Muscle of back (tissue), 13 donors: Measurements from ENCODE around the gene PLEKHG3. TPM values are rescaled to one million over a fixed set of nuclear protein-coding genes. Genes with fewer than 3 reads are reported as not detected.
"Not testable (repeated sequence)": the region's sequence is repeated elsewhere in the genome, so short reads cannot be mapped to it uniquely, and the experiment has no call there.

Experiments
- DNase-seq, 3 donors: peaks; one replicate each; pipeline versions ENCODE4 v3.0.0 to v3.0.0-alpha.2; 2013
- long read RNA-seq, 9 donors: transcript quantifications; one replicate each; lab custom pipeline, GENCODE V29; 2026
- polyA plus RNA-seq, 10 donors: library from polyadenylated mRNA; unstranded; fragments of 120-200 nt; gene quantifications; one replicate each; pipeline ENCODE4 v1.2.1, GENCODE V29; 2013; ENCODE audit not compliant: insufficient read length in 10 of 10

The PLEKHG3 gene
- 10 to 100 TPM; 17.4 to 34.5 (median 22.6) TPM for polyA plus RNA-seq
- long read RNA-seq, donor 1, partial matches to known transcripts = 66 of 84 reads
- long read RNA-seq, donor 1, other reads (novel, unspliced or antisense) = 18 of 84 reads
- long read RNA-seq, donor 2 = 0 reads
- long read RNA-seq, donor 3 = 0 reads
- long read RNA-seq, donor 4, partial matches to known transcripts = 6 of 6 reads
- long read RNA-seq, donor 4, other reads (novel, unspliced or antisense) = 0 of 6 reads
- long read RNA-seq, donor 5, partial matches to known transcripts = 10 of 11 reads
- long read RNA-seq, donor 5, other reads (novel, unspliced or antisense) = 0 of 11 reads
- long read RNA-seq, donor 6, partial matches to known transcripts = 23 of 23 reads
- long read RNA-seq, donor 6, other reads (novel, unspliced or antisense) = 0 of 23 reads
- long read RNA-seq, donor 7, partial matches to known transcripts = 0 of 2 reads
- long read RNA-seq, donor 7, other reads (novel, unspliced or antisense) = 0 of 2 reads
- long read RNA-seq, donor 8, partial matches to known transcripts = 0 of 6 reads
- long read RNA-seq, donor 8, other reads (novel, unspliced or antisense) = 6 of 6 reads
- long read RNA-seq, donor 9 = 0 reads

- DNase-seq = peak; percentile 69 to 92 (median 74)
Observed at GRCh38 chr14:64704143-64704742, at the start of gene PLEKHG3. Gene PLEKHG3, plus strand, starts transcription at chr14:64704424. Its CDS starts 23,208 bp downstream, at chr14:64727632.

GRCh38 chr14:64654901-64655300 lies 49.3 kb upstream of the PLEKHG3 start:
- no peak for DNase-seq

DNA sequence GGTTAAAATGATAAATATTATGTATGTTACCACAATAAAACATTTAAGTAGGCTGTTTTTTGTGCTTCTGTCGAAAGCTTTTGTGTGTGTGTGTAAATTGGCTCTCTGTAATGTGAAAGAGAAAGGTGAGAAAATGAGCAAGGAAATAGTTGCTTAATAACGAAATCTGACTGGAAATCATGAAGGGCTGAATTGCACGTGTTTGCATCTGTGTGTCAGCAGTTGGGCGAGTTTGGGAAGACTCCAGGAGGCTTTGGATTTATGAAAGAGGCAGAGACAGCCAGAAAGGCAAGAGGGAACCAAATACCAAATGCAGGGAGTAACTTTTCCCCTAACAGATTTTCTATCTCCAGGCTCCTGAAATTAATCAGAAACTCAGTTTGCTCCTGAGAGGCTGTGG lies 47.2 kb upstream of the PLEKHG3 start:
- peak in 2 of 3 donors; percentile 48 to 82 for DNase-seq

GRCh38 chr14:64658201-64658600 lies 46.0 kb upstream of the PLEKHG3 start:
- DNase-seq = no peak

DNA sequence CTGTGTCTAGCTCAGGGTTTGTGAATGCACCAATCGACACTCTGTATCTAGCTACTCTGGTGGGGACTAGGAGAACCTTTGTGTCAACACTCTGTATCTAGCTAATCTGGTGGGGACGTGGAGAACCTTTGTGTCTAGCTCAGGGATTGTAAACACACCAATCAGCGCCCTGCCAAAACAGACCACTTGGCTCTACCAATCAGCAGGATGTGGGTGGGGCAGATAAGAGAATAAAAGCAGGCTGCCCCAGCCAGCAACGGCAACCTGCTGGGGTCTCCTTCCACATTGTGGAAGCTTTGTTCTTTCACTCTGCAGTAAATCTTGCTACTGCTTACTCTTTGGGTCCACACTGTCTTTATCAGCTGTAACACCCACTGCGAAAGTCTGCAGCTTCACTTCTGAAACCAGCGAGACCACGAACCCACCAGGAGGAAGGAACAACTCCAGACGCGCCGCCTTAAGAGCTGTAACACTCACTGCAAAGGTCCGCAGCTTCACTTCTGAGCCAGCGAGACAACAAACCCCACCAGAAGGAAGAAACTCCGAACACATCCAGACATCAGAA lies 45.4 kb upstream of the PLEKHG3 start:
- not testable (repeated sequence) for DNase-seq

DNA sequence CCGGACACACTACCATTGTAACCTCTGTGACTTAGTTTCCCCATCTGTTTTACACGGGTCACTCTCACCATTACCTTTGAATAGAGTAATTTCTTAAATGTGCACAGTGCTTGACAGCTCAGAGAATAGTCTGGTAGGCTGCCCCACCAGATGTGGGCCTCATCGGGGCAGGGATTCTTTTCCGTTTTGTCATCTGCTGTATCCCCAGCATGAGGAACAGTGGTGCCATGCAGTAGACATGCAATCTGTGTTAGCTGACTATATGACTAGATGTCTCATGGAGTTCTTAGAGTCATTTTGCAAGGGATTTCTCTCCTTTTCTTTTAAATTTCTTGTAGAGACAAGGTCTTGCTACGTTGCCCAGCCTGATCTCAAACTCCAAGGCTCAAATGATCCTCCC lies 44.9 kb upstream of the PLEKHG3 start:
- DNase-seq = no peak

GRCh38 chr14:64663174-64663573 lies 41.0 kb upstream of the PLEKHG3 start:
- no peak for DNase-seq

DNA sequence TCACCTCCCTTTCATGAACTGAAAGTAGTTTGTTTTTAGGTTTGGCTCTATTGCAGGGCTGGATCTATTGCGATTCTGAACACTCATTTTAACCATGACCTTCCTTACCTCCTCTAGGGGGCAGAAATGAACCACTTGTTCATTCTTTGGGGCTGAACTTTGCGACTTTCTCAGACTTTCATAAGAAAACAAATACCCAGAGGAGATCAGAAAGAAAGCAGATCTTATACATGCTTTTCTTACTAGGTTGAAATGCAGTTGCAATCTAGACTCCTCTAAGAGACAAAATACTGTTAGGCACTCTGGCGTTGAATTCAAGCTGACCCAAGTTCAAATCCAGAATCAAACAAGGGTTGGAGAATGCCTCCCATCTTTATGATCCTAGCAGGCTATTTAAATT lies 32.6 kb upstream of the PLEKHG3 start:
- peak; percentile 67 to 83 (median 75) for DNase-seq

GRCh38 chr14:64673316-64673715 lies 30.9 kb upstream of the PLEKHG3 start:
- no peak for DNase-seq

DNA sequence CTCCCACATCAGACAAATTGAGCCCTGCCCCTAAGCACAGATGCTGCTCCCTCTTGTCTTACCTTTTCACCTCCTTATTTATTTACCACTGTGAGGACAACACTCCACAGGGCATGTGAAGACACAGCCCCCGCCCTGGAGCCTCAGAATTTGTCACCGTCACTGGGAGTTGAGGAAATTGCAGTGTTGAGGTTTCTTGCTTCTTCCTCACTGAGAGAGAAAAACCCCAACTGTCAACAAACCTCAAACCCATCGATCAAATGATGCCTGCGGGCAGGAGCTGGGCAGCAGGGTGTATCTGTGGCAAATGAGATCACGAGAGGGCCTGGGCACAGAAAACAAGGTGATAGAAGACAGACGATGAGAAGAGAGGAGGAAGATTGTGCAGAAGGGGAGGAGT lies 30.5 kb upstream of the PLEKHG3 start:
- DNase-seq = no peak

DNA sequence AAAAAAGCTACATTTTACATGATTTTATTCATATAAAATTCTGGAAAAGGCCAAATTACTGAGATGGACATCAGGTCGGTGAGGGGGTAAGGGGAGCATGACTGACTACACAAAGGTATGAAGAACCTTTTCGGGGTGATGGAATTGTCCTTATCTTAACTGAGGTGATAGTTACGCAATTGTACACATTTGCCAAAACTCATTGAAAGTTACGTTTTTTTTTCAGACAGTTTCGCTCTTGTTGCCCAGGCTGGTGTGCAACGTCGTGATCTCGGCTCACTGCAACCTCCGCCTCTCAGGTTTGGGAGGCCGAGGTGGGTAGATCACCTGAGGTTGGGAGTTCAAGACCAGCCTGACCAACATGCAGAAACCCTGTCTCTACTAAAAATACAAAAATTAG lies 29.4 kb upstream of the PLEKHG3 start:
- DNase-seq = no peak

- DNase-seq = no peak
Observed at GRCh38 chr14:64675312-64675711, 28.9 kb upstream of the PLEKHG3 start.

DNA sequence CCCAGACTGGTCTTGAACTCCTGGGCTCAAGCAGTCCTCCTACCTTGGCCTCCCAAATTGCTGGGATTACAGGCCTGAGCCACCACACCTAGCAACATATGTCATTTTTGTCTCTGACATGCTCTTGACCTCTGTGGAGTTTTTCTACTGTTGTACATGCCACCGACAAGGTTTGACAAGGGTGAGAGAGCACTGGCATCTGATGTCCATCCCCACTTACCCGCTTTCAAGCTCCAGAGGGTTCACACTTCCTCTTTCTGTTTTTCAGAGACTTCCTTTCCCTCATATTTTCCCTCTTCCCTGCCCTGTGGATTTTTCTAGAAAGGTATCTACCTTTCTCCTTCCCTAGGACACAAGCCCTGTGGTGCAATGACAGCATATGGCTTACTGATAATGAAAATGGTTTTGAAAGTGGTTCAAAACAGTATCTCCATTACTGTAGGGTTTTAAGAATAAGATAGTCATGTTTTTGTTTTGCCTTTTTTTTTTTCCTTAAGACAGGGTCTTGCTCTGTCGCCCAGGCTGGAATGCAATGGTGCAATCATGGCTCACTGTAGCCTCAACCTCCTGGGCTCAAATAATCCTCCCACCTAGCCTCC lies 27.7 kb upstream of the PLEKHG3 start:
- DNase-seq = no peak

GRCh38 chr14:64680013-64680713 lies 24.1 kb upstream of the PLEKHG3 start:
- no peak for DNase-seq

GRCh38 chr14:64680714-64681065 lies 23.5 kb upstream of the PLEKHG3 start:
- DNase-seq = no peak

DNA sequence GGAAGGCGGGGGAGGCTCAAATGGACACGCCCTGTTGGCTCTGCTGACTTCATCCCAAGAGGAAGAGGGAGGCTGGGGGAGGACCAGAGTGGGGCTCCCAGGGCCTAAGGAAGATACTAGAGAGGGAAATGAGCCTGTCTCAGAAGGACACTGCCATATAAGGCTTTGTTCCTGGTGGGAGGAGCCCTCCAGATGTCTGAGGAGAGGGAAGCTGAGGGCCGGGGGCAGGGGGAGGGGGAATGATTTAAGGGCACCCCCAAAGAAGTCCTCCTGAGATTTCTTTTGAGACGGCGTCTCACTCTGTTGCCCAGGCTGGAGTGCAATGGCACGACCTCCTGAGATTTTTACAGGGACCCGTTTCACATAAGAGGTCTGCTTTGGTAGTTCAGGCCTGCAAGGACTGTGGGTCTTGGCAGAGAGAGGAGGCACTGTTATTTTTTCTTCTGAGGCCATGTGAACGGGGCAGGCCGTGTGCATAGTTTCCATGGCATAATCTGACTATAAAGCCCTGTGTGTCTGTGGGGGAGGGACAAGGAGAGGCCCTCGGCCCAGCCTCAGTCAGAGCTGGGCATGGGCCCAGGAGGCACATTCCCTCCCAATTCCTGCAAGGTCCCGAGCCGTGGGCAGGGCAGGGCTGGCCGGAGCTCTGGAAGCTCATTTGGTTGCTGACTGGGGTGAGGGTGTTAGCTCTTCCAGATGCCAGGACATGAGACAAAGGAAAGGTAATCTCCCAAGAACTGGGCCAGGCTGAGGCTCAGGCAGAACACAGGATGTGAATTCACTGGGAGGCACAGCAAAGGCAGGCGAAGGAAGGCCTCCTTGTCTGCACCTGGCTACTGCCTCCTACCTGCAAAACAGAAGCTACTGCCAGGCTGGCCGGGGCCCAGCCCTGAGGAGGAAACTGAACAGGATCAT lies 22.2 kb upstream of the PLEKHG3 start:
- peak; percentile 54 to 90 (median 81) for DNase-seq

- DNase-seq = no peak
Observed at GRCh38 chr14:64682843-64683242, 21.4 kb upstream of the PLEKHG3 start.

- DNase-seq = no peak
Observed at GRCh38 chr14:64683264-64683663, 21.0 kb upstream of the PLEKHG3 start.

- DNase-seq = peak; percentile 55 to 84 (median 61)
Observed at GRCh38 chr14:64684091-64684490, 20.1 kb upstream of the PLEKHG3 start.
